Upper lobe of right lung (tissue), 1 donor: Measurements from ENCODE around the gene TSPAN13. TPM values are rescaled to one million over a fixed set of nuclear protein-coding genes. Genes with fewer than 3 reads are reported as not detected.

Experiments
- ATAC-seq: fragments of 200-7000 bp; cut with Tn5 transposase; one replicate; pipeline ENCODE4 v1.9.1; 2020; ENCODE audit warnings: mild to moderate bottlenecking, moderate library complexity
- DNase-seq: peaks from one replicate; pipeline ENCODE4 v3.0.0-alpha.2; 2020
- H3K27ac ChIP-seq: fragments of 200-600 bp; one replicate; pipeline ENCODE4 v1.8.0; 2022
- H3K27me3 ChIP-seq: fragments of 200-600 bp; one replicate; pipeline ENCODE4 v1.8.0; 2022; ENCODE audit warnings: mild to moderate bottlenecking
- H3K36me3 ChIP-seq: fragments of 200-600 bp; one replicate; pipeline ENCODE4 v1.8.0; 2022
- H3K4me1 ChIP-seq: fragments of 200-600 bp; one replicate; pipeline ENCODE4 v1.8.0; 2022
- H3K4me3 ChIP-seq: fragments of 200-600 bp; one replicate; pipeline ENCODE4 v1.8.0; 2022; ENCODE audit warnings: mild to moderate bottlenecking
- H3K9me3 ChIP-seq: fragments of 200-600 bp; one replicate; pipeline ENCODE4 v1.8.0; 2022
- intact Hi-C: fragments of 100-400 bp; cut with DNase I; formaldehyde crosslinking; loops from one replicate; pipeline ENCODE4 v1.11.0; 2022
- total RNA-seq: library from RNA; stranded (reverse); fragmentation: NEBNext Ultra II Directional; extraction: Animal tissue kit (Norgen Biotek cat#: 25700); gene quantifications from one replicate; pipeline ENCODE4 v1.2.1, GENCODE V29; 2021
- TF ChIP-seq, protein P1 (sequence below): fragments of 200-600 bp; IDR thresholded peaks from one replicate; pipeline ENCODE4 v1.8.0; 2022; ENCODE audit warnings: antibody characterized with exemption
- donor health status: DM: no; HTN: yes; CAD: no; lungs with severe emphysema.

Gene TSPAN13
- total RNA-seq, 1 donor from 2014 or later, result 185 TPM

GRCh38 chr7:16794986-16795385 lies 41.4 kb downstream of the TSPAN13 start:
- H3K4me3 ChIP-seq, result no peak overlapping the region
- no peak for DNase-seq
- intact Hi-C loops, result no loop called here
- H3K36me3 ChIP-seq, result no peaks in the 10 kb centered on the region
- H3K4me1 ChIP-seq, result no peaks in the 10 kb centered on the region
- H3K27ac ChIP-seq, result no peak overlapping the region
- no peaks in the 10 kb centered on the region for H3K27me3 ChIP-seq
- TF ChIP-seq, protein P1, sequence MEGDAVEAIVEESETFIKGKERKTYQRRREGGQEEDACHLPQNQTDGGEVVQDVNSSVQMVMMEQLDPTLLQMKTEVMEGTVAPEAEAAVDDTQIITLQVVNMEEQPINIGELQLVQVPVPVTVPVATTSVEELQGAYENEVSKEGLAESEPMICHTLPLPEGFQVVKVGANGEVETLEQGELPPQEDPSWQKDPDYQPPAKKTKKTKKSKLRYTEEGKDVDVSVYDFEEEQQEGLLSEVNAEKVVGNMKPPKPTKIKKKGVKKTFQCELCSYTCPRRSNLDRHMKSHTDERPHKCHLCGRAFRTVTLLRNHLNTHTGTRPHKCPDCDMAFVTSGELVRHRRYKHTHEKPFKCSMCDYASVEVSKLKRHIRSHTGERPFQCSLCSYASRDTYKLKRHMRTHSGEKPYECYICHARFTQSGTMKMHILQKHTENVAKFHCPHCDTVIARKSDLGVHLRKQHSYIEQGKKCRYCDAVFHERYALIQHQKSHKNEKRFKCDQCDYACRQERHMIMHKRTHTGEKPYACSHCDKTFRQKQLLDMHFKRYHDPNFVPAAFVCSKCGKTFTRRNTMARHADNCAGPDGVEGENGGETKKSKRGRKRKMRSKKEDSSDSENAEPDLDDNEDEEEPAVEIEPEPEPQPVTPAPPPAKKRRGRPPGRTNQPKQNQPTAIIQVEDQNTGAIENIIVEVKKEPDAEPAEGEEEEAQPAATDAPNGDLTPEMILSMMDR, result no peak
- no peaks in the 10 kb centered on the region for H3K9me3 ChIP-seq
- ATAC-seq, result no peak

DNA sequence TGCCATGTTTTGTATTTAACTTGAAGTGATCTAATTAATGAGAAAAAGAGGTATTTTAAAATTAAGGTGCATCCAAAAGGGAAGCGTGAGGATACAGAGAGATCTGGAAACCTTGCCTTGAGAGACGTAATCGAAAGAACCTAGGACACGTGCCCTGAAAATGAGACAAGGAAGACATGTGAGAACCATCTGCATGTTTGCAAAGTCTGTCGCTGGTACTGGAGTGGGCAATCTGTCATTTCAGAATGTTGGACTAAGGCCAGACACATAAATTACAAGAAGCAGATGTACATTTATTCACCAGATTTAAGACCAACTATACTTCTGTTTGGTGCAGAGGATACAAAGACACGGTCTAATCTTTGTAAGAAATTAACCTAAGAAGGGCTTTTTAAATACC lies 42.1 kb downstream of the TSPAN13 start:
- DNase-seq (no peak), ATAC-seq (no peak)
- no peaks in the 10 kb centered on the region for H3K4me1 ChIP-seq
- no peak overlapping the region for H3K4me3 ChIP-seq
- no peak overlapping the region for H3K27ac ChIP-seq
- H3K9me3 ChIP-seq, result no peaks in the 10 kb centered on the region
- intact Hi-C loops, result no loop called here
- no peaks in the 10 kb centered on the region for H3K36me3 ChIP-seq
- H3K27me3 ChIP-seq, result no peaks in the 10 kb centered on the region
- TF ChIP-seq, protein P1, result no peak

DNA sequence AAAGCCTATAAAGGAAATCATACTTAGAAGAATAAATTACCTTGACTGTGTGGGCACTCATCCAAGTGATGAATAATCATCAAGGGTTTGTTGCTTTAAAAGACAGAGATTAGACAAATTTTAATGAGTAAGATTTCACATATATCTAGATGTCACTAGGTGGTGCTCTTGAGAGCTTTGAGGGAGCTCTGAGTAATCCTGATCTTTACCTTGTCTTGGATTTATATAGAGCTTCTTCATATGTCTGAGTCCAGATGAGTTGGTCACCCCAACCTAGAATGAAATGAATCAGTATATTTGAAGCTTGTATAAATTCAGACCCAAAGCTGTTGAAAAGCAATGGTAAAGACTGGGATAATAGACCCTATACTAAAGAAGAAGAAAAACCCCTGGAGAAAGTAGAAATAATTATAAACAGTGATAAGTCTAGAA lies 47.6 kb downstream of the TSPAN13 start:
- Histone ChIP-seq H3K27ac (no peak overlapping the region), H3K36me3 (no peaks in the 10 kb centered on the region), H3K27me3 (no peaks in the 10 kb centered on the region), H3K4me1 (no peaks in the 10 kb centered on the region), H3K9me3 (no peaks in the 10 kb centered on the region), H3K4me3 (no peak overlapping the region)
- intact Hi-C loops, result no loop called here
- DNase-seq, result no peak
- TF ChIP-seq, protein P1, result peak; percentile 48
- ATAC-seq, result peak; percentile 68

DNA sequence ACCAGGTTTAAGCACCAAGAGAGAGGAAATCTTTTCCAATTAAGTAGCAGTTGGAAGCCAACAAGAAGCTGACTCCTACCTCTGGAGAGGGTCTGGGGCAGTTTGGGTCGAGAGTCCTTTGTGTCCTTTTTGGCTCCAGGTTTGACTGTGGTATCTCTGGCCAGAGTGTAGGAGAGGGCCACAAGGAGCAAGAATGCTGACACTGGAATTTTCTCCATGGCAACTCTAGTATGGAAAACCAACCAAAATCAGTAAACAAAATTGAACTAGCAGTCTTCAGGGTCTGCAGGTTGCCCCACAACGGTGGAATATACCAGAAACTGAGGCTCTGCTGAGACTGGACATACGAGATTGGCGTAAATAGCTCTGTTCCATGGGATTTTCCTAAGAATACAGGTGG lies 48.0 kb downstream of the TSPAN13 start:
- ATAC-seq (no peak), DNase-seq (no peak)
- TF ChIP-seq, protein P1, result no peak
- H3K27ac ChIP-seq, result no peak overlapping the region
- H3K27me3 ChIP-seq, result no peaks in the 10 kb centered on the region
- no peaks in the 10 kb centered on the region for H3K36me3 ChIP-seq
- intact Hi-C loops, result no loop called here
- no peaks in the 10 kb centered on the region for H3K9me3 ChIP-seq
- no peak overlapping the region for H3K4me3 ChIP-seq
- no peaks in the 10 kb centered on the region for H3K4me1 ChIP-seq

DNA sequence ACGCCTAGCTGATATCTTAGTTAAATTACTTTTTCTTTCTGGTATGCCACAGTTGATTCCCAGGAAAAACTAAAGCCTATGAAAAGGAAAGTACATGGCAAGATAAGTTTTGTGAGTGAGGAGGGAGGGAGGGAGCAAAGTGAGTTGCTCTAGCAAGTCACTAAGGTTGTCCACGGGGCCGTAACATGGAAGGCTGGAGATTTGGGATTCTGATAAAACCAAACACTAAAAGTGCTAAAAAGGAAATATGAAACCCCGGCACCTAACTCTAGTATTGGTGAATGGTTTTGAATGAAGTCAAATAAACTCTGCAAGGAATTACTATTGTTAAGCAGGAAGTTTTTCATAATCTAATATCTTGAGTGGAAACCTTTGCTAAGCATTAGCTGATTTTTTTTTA lies 49.6 kb downstream of the TSPAN13 start:
- H3K4me1 ChIP-seq, result no peaks in the 10 kb centered on the region
- no peak overlapping the region for H3K27ac ChIP-seq
- peak overlapping the region; percentile 3 for H3K4me3 ChIP-seq
- H3K36me3 ChIP-seq, result no peaks in the 10 kb centered on the region
- no peak for DNase-seq
- no peak for ATAC-seq
- no peaks in the 10 kb centered on the region for H3K9me3 ChIP-seq
- H3K27me3 ChIP-seq, result no peaks in the 10 kb centered on the region
- TF ChIP-seq, protein P1, result no peak
- intact Hi-C loops, result no loop called here
